ENCODE results near the gene SLC43A1.

- TF ChIP-seq CTCF (IDR thresholded peaks at IDR 0.05) (no peak), POLR2A (IDR thresholded peaks at IDR 0.05) (no peak)
These were observed 25.7 kb upstream of the SLC43A1 start for GRCh38 chr11:57541169-57541568.
